ENCODE results near the gene GPR155.

DNA sequence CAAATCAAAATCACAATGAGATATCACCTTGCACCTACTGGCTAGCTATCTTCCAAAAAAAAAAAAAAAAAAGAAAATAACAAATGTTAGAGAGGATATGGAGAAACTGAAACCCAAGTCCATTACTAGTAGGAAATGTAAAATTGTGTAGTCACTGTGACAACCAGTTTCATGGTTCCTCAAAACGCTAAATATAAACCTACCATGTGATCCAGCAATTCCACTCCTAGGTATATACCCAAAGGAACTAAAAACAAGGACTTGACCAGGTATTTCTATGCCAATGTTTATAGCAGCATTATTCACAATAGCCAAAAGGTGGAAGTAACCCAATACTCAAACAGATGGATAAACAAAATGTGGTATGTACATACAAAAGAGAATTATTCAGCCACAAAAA is 103.0 kb downstream of the GPR155 start:
- TF ChIP-seq CTCF (IDR thresholded peaks at IDR 0.05): no peak
- no peak for TF ChIP-seq POLR2A (IDR thresholded peaks at IDR 0.05)
- no peak for TF ChIP-seq POLR2AphosphoS5 (IDR thresholded peaks at IDR 0.05)
- TF ChIP-seq EP300 (IDR thresholded peaks at IDR 0.05): no peak

Measured in gastroesophageal sphincter (tissue), 3 donors.